HG03025 (cell line): Measurements from ENCODE around the gene ERMAP.
"Not testable (repeated sequence)": the region's sequence is repeated elsewhere in the genome, so short reads cannot be mapped to it uniquely, and the experiment has no call there.

ENCODE experiments used
- ATAC-seq: cut with Tn5 transposase; IDR thresholded peaks from one replicate; pipeline ENCODE4 v1.9.1; 2021; ENCODE audit warnings: mild to moderate bottlenecking, moderate library complexity; ENCODE audit not compliant: unreplicated experiment, low FRiP score

Gene ERMAP

DNA sequence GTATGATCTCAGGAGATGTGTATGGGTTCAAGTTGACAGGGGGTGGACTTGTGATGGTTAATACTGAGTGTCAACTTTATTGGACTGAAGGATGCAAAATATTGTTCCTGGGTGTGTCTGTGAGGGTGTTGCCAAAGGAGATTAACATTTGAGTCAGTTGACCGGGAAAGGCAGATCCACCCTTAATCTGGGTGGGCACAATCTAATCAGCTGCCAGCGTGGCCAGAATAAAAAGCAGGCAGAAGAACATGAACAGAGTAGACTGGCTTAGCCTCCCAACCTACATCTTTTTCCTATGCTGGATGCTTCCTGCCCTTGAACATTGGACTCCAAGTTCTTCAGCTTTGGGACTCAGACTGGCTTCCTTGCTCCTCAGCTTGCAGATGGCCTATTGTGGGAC, 52.8 kb downstream of the ERMAP start:
- ATAC-seq: not testable (repeated sequence)

DNA sequence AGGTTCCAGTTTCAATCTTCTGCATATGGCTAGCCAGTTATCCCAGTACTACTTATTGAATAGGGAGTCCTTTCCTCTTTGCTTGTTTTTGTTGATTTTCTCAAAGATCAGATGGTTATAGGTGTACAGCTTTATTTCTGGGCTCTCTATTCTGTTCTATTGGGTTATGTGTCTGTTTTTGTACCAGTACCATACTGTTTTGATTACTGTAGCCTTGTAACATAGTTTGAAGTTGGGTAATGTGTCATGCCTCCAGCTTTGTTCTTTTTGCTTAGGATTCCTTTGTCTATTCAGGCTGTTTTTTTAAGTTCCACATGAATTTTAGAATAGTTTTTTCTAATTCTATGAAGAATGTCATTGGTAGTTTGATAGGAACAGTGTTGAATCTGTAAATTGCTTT, 56.2 kb downstream of the ERMAP start:
- not testable (repeated sequence) for ATAC-seq

DNA sequence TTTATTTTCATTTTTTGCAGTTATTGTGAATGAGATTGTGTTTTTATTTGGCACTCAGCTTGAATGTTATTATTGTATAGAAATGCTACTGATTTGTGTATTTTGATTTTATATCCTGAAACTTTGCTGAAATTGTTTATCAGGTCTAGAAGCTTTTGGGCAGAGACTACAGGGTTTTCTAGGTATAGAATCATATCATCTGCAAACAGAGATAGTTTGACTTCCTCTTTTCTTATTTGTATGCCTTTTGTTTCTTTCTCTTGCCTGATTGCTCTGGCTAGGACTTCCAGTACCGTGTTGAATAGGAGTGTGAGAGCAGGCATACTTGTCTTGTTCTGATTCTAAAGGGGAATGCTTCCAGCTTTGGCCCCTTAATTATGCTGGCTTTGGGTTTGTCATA, 56.7 kb downstream of the ERMAP start:
- ATAC-seq: no peak

DNA sequence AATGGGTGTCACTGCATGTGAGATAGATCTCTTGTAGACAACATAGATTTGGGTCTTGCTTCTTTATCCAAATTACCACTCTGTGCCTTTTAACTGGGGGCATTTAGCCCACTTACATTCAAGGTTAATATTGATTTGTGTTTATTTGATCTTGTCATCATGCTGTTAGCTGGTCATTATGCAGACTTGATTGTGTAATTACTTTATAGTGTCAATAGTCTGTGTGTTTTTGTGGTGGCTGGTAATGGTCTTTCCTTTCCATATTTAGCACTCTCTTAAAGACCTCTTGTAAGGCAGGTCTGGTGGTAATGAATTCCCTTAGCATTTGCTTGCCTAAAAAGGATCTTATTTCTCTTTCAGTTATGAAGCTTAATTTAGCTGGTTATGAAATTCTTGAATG, 59.1 kb downstream of the ERMAP start:
- no peak for ATAC-seq

DNA sequence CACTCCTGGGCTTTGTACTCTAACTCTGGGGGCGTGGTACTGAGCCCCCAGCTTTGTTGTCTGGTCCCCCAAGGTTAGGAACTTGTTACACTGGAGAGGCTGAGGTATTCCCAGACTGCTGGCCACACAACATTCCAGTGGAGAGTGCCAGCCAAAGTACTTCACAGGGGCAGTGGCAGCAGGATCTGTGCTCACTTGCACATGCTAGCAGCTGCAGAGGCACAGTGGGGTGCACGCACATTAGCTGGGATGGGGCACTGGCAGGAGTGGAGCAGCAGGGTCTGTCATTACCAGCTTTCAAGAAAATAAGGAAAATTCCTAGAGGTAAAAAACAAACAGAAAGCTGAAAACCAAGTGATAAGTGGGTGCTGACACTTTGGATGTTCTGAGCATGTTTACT, 60.5 kb downstream of the ERMAP start:
- ATAC-seq: no peak

DNA sequence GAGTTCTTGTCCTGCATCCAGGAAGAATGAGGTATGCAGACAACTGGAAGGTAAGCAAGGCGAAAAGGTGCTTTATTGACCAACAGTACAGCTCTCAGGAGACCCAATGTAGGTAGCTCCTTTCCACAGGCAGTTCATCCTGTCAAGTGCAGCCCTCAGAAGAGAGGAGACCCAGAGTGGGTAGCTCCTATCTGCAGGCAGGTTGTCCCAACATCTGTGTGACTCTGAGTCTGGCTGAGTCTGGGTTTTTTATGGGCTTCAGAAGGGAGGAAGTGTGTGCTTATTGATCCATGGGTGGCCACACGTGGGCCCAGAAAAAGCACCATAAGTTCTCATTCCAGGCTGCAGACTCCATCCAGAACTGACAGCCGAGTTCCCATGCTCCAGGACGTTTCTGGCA, 63.5 kb downstream of the ERMAP start:
- ATAC-seq: no peak

DNA sequence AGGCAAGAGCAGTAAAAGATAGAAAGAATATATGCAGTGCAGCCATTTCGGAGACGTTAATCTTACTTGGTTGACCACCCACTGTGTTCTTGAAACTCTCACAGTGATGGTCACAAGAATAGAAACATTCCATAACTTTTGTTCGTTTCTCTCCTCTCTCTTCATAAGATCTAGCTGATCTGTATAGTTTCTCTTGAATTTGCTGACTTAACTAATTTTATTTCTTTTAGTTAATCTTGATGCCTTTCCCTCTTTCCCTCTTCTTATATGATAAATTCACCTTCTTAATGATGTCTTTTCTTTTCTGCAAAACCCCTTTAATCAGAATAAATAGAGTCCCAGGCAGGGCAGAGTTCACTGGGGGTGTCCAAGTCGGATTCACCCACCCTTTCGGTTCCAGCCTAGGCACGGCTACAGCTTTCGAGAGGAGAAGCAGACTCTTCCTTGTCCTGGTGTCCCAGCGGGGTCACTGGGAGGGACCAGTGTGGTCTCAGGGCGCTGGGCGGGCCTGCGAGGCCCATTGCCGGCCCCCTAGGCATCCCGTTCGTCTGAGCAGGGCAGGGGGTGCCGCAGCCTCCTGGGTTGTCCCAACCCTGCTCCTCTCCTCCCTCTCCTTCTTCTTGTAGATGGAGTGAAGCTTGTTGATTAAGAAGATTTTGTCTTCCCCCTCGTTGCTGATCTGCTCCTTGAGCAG, 69.3 kb downstream of the ERMAP start:
- no peak for ATAC-seq

DNA sequence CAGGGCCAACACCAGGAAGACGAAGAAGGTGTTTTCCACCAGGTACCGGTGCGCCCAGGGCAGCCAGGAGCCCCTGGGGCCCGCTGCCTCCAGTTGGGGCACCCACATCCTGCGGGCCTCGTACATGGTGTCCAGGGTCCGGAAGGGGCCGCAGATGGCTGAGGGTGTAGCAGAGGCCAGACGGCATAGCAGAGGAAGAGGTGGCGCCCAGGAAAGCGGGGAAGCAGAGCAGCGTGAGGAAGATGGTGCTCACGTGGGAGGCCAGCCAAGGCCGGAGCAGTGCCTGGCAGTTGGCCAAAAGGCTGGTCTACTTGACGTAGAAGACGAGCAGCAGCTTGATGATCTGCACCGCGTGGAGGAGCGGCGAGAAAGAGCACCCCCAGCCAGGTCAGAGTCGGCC, 69.9 kb downstream of the ERMAP start:
- ATAC-seq: no peak

DNA sequence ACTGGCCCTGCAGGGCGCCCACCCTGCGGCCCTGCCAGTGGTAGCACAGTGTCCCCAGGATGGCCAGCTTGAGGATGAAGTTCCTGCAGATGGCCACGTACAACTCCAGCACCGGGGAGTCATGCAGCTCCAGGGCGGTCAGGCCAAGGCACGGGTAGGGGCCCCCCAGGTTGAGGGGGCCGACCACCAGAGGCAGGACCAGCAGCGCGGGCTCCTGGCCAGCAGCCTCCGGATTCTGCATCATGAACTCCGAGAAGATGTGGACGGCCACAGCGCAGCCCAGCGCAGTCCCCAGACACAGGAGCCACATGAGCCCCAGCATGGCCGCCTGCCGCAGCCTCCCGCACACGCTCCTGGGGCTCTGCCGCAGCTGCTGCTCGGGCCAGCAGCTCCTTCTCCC, 70.4 kb downstream of the ERMAP start:
- no peak for ATAC-seq

DNA sequence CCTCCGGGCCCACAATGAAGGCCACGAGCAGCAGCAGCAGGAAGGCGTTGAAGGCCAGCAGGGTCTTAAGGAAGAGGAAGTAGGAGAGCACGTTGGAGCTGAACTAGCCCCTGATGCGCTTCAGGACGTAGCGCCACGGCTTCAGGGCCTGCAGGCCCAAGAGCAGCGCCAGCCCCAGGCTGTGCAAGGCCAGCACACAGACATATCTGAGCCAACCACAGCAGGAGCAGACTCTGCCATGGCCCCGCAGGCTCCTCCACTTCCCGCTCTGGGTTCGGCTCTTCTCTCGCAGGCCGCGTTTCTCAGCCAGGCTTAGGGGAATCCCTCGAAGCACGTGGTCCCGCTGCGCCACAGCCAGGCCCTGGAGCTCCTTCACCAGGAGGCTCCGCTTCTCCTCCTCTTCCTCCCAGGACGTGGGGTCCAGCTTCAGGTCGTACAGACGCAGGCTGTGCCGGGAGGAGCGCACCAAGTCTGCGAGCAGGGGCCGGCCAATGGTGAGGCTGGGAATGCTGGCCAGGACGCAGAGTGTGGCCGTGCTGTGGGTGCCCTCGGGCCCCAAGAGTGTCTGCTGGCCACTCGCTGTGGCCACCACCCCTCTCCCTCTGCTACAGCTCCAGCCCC, 71.2 kb downstream of the ERMAP start:
- no peak for ATAC-seq

DNA sequence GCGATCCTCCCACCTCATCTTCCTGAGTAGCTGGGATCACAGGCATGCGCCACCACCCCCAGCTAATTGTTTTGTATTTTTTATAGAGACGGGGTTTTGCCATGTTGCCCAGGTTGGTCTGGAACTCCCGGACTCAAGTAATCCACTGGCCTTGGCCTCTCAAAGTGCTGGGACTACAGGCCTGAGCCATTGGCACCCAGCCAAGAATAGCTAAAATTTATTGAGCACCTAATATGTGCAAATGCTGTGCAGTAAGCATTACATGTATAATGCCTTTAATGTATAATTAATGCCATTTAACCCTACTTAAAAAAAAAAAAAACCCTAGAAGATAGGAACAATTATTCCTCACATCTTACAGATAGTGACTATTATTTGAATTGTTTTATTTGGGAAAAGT, 72.3 kb downstream of the ERMAP start:
- no peak for ATAC-seq

DNA sequence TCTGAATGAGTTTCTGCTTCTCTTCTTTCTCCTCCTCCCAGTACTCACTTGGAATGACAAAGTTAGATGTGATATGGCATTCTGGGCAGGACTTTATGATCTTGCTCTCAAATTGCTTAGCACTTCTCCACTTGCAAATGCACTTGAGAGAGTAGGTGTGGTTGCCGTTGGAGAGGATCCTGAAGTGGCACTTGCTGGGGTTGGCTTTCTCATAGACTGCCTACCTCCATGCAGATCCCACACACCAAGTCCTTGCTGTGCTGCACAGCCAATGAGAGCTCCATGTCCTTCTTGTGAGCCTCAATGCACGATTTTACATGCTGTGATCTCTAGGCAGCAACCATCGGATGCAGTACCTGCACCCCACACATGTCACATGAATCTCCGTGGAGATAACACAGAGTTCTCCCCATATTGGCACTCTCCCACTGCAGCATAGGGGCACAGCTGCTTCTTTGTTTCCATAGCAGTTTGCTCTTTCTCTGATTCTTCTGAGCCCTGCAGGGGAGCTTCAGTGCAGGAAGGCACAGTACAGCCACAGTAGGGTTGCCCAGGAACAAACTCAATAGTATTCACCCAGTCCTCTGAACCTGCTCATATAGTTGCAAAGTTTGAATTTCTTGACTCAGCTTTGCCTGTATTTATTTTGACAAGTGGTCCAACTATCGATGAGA, 74.7 kb downstream of the ERMAP start:
- ATAC-seq: no peak
